GM21529 (cell line): ENCODE results near the gene POLR3H.
"Not testable (repeated sequence)": the region's sequence is repeated elsewhere in the genome, so short reads cannot be mapped to it uniquely, and the experiment has no call there.

ENCODE experiments used
- ATAC-seq: cut with Tn5 transposase; IDR thresholded peaks from one replicate; pipeline ENCODE4 v1.9.1; 2021; ENCODE audit not compliant: unreplicated experiment

Gene POLR3H

GRCh38 chr22:41543854-41544670 is at the start of gene POLR3H:
POLR3H (minus strand) TSS chr22:41544470; CDS start chr22:41544101, 369 bp downstream.
- ATAC-seq = peak; percentile 90

GRCh38 chr22:41593336-41593960 is 49.2 kb upstream of the POLR3H start:
- not testable (repeated sequence) for ATAC-seq

- peak; percentile 92 for ATAC-seq
These were observed 45.3 kb upstream of the POLR3H start, which contains the start of gene PMM1 for GRCh38 chr22:41589391-41590241. PMM1 (minus strand) TSS chr22:41589840; CDS start chr22:41589805, 35 bp downstream.

- ATAC-seq = no peak
These were observed 43.1 kb upstream of the POLR3H start for GRCh38 chr22:41587347-41587723.

GRCh38 chr22:41585898-41586297 is 41.6 kb upstream of the POLR3H start:
- ATAC-seq = no peak

GRCh38 chr22:41584881-41585280 is 40.6 kb upstream of the POLR3H start:
- no peak for ATAC-seq

- no peak for ATAC-seq
These were observed 38.4 kb upstream of the POLR3H start for GRCh38 chr22:41582694-41583093.

GRCh38 chr22:41579997-41580355 is 35.7 kb upstream of the POLR3H start:
- ATAC-seq = no peak

GRCh38 chr22:41579297-41579996 is 35.2 kb upstream of the POLR3H start:
- no peak for ATAC-seq

- ATAC-seq = no peak
These were observed 34.5 kb upstream of the POLR3H start for GRCh38 chr22:41578818-41579217.

GRCh38 chr22:41578114-41578513 is 33.8 kb upstream of the POLR3H start:
- ATAC-seq = no peak

- ATAC-seq = no peak
These were observed 32.6 kb upstream of the POLR3H start for GRCh38 chr22:41576877-41577276.

GRCh38 chr22:41575533-41575932 is 31.3 kb upstream of the POLR3H start:
- ATAC-seq = no peak

- no peak for ATAC-seq
These were observed 30.6 kb upstream of the POLR3H start for GRCh38 chr22:41574847-41575381.

GRCh38 chr22:41573677-41574076 is 29.4 kb upstream of the POLR3H start:
- no peak for ATAC-seq

GRCh38 chr22:41572305-41572704 is 28.0 kb upstream of the POLR3H start:
- ATAC-seq = not testable (repeated sequence)

GRCh38 chr22:41571786-41572185 is 27.5 kb upstream of the POLR3H start:
- ATAC-seq = no peak

GRCh38 chr22:41570221-41570620 is 26.0 kb upstream of the POLR3H start:
- ATAC-seq = no peak

GRCh38 chr22:41568811-41569210 is 24.5 kb upstream of the POLR3H start:
- no peak for ATAC-seq

GRCh38 chr22:41567512-41567768 is 23.2 kb upstream of the POLR3H start:
- ATAC-seq = no peak
